ENCODE data around the gene MIOX.

MIOX gene

GRCh38 chr22:50486561-50487289, at the start of gene MIOX:
Gene MIOX (plus strand): TSS chr22:50486859. CDS start chr22:50486898, 39 bp downstream.
- no peak for DNase-seq (ENCODE audit: low read depth, low spot score)

- DNase-seq (ENCODE audit: low read depth, low spot score): no peak
These were observed 49.0 kb upstream of the MIOX start for GRCh38 chr22:50437511-50438304.

GRCh38 chr22:50438305-50439275, 48.1 kb upstream of the MIOX start:
- DNase-seq (ENCODE audit: low read depth, low spot score): no peak

- DNase-seq (ENCODE audit: low read depth, low spot score): no peak
These were observed 47.3 kb upstream of the MIOX start for GRCh38 chr22:50439314-50439870.

GRCh38 chr22:50439871-50440331, 46.8 kb upstream of the MIOX start:
- DNase-seq (ENCODE audit: low read depth, low spot score): no peak

- no peak for DNase-seq (ENCODE audit: low read depth, low spot score)
These were observed 46.0 kb upstream of the MIOX start for GRCh38 chr22:50440544-50441249.

- DNase-seq (ENCODE audit: low read depth, low spot score): no peak
These were observed 45.1 kb upstream of the MIOX start for GRCh38 chr22:50441428-50441993.

- no peak for DNase-seq (ENCODE audit: low read depth, low spot score)
These were observed 43.5 kb upstream of the MIOX start for GRCh38 chr22:50443197-50443596.

- no peak for DNase-seq (ENCODE audit: low read depth, low spot score)
These were observed 42.6 kb upstream of the MIOX start for GRCh38 chr22:50443801-50444625.

- peak; percentile 4 for DNase-seq (ENCODE audit: low read depth, low spot score)
These were observed 42.0 kb upstream of the MIOX start for GRCh38 chr22:50444663-50445062.

GRCh38 chr22:50445071-50445879, 41.4 kb upstream of the MIOX start:
- no peak for DNase-seq (ENCODE audit: low read depth, low spot score)

GRCh38 chr22:50445880-50446707, 40.6 kb upstream of the MIOX start:
- no peak for DNase-seq (ENCODE audit: low read depth, low spot score)

GRCh38 chr22:50446708-50447575, 39.7 kb upstream of the MIOX start:
- no peak for DNase-seq (ENCODE audit: low read depth, low spot score)

- DNase-seq (ENCODE audit: low read depth, low spot score): no peak
These were observed 38.8 kb upstream of the MIOX start for GRCh38 chr22:50447576-50448551.

- no peak for DNase-seq (ENCODE audit: low read depth, low spot score)
These were observed 34.0 kb upstream of the MIOX start for GRCh38 chr22:50452649-50453048.

Data from smooth muscle cell of the brain vasculature (primary cell).